ENCODE results near the gene TFDP3.

DNA sequence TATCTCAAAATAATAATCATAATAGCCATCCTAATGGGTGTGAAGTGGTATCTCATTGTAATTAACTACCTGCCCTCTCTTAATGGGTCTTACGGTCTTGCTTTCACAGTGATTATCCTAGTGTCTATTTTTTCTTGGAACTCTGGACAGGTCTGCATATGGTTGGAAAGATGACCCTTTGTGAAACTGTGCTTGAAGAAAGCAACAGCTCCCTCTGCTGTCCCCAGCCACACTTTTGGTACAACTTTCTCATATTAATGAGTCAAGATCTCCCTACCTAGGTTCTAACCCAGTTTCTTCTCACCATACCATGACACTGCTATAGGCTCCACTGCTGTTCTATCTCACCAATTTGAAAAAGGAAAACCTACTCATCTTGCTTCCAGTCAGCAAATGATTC lies 2.4 kb downstream of the TFDP3 start:
- TF ChIP-seq POLR2A (IDR thresholded peaks at IDR 0.05; ENCODE audit: low read length) (no peak), GATA1 (IDR thresholded peaks at IDR 0.05; ENCODE audit: low read depth, low read length) (no peak)
